GM18867 (cell line): ENCODE results near the gene NR2F6.
A peak's percentile ranks its signal among the peaks of the same experiment; 100 is the strongest.
"Not testable (repeated sequence)": the region's sequence is repeated elsewhere in the genome, so short reads cannot be mapped to it uniquely, and the experiment has no call there.

ENCODE experiments used
- ATAC-seq: cut with Tn5 transposase; IDR thresholded peaks from one replicate; pipeline ENCODE4 v1.9.1; 2021; ENCODE audit warnings: mild to moderate bottlenecking, moderate library complexity; ENCODE audit not compliant: unreplicated experiment

Gene NR2F6

DNA sequence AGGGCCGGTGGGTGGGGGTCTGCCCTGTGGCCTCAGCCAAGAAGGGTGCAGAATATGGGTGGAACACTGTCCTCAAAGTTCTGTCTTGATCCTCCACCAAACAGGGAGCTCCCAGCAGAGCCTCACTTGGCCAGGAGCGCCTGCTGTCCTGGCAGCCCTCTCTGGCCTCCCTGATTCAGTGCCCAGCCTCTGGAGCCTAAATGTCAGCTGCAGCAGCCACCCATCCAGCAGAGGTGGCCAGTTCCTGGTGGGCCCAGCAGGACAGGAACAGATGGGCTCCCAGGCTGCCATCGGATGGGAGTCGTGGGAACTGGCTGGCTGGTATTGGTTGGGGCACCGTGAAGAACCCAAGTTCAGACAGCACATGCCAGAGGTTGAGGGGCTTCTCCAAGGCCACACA is 32.4 kb downstream of the NR2F6 start:
- no peak for ATAC-seq

- ATAC-seq, result no peak
These were observed 33.9 kb downstream of the NR2F6 start for GRCh38 chr19:17211547-17212446.

- no peak for ATAC-seq
These were observed 35.4 kb downstream of the NR2F6 start for GRCh38 chr19:17210296-17210695.

DNA sequence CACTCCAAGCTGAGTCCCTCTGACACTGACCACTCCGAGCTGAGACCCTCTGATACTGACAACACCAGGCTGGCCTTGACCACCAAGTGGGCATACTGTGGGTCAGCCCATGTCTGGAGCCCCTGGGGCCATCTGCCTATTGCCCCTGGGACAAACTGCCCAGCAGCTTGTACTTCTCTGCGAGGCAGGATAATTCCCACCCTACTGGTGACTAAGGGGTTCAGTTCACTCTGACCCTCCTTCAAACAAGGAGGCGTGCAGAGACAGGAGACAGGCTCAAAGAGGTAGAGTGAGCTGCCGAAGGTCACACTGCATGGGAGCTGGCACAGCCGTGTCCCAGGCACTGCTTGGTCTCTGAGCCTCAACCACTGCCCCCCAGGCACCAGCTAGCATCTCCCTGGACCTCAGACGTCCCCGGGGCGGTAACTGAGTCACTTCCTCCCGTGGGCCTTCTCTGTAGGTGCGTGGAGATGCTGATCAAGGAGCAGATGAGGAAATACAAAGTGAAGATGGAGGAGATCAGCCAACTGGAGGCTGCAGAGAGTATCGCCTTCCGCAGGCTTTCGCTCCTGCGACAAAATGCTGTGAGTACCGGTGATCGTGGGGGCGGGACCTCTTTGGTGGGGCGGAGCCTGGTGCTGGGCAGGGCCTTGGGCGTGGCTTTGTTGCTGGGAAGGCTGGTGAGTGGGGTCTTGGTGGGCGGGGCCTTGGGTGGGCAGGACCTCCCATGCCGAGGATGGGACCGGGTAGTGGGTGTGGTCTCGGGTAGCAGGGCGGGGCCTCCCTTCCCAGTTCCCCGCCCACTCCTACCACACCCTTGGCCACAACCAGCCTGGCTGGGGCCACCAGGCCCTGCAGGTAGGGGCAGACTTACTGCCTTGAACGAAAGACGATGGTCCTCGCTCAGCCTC is 36.3 kb downstream of the NR2F6 start:
- peak; percentile 56 for ATAC-seq

- no peak for ATAC-seq
These were observed 38.8 kb downstream of the NR2F6 start for GRCh38 chr19:17206736-17207581.

- no peak for ATAC-seq
These were observed 40.2 kb downstream of the NR2F6 start for GRCh38 chr19:17205237-17206140.

GRCh38 chr19:17202713-17203112 is 43.0 kb downstream of the NR2F6 start:
- ATAC-seq, result no peak

- no peak for ATAC-seq
These were observed 43.5 kb downstream of the NR2F6 start for GRCh38 chr19:17202249-17202648.

DNA sequence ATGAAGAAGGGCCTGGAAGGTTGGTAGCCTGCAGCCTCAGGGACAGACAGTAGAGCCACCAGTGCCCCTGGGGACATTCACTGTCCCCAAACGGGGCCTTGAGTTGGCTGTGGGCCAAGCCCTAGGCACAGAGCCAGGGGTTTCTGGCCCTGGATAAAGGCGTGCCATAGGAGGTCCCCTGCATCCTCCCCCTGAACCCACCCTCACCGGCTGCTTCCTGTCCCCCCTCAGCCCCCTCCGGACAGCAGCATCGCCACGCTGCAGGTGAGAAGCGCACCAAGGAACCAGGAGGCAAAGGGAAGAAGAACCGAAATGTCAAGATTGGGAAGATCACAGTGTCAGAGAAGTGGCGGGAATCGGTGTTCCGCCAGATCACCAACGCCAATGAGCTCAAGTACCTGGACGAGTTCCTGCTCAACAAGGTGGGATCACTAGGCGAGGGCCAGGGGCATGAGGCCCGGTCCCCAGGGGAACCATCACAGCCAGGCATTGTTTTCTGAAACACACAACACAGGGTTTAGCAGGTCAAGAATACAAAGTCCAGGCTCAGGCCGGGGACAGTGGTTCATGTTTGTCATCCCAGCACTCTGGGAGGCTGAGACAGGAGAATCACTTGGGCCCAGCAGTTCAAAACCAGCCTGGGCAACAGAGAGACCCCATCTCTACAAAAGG is 45.2 kb downstream of the NR2F6 start:
- ATAC-seq, result no peak

- no peak for ATAC-seq
These were observed 48.1 kb downstream of the NR2F6 start for GRCh38 chr19:17197666-17198065.

DNA sequence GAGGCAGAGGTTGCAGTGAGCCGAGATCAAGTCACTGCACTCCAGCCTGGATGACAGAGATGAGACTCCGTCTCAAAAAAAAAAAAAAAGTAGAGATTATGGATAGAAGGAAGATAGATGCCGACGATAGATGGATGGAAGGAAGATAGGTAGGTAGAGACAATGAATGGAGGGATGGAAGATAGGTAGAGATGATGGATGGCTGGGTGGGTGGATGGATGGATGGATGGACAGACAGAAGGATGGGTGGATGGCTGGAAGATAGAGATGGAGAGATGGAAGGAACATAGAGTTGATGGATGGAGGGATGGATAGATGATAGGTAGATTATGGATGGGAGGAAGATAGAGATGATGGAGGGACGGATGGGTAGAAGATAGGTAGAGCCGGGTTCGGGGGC is 49.1 kb downstream of the NR2F6 start:
- ATAC-seq, result no peak

DNA sequence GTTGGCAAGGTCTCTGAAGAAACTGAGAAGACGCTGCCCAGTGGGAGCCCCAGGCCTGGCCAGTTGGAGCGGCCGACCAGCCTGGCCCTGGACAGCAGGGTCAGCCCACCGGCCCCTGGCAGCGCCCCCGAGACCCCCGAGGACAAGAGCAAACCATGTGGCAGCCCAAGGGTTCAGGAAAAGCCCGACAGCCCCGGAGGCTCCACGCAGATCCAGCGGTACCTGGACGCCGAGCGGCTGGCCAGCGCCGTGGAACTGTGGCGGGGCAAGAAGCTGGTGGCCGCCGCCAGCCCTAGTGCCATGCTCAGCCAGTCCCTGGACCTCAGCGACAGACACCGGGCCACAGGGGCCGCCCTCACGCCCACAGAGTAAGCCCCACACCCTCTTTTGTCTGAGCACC is 50.6 kb downstream of the NR2F6 start:
- ATAC-seq, result no peak

GRCh38 chr19:17194608-17195007 is 51.1 kb downstream of the NR2F6 start:
- no peak for ATAC-seq

GRCh38 chr19:17192751-17193150 is 53.0 kb downstream of the NR2F6 start:
- no peak for ATAC-seq

DNA sequence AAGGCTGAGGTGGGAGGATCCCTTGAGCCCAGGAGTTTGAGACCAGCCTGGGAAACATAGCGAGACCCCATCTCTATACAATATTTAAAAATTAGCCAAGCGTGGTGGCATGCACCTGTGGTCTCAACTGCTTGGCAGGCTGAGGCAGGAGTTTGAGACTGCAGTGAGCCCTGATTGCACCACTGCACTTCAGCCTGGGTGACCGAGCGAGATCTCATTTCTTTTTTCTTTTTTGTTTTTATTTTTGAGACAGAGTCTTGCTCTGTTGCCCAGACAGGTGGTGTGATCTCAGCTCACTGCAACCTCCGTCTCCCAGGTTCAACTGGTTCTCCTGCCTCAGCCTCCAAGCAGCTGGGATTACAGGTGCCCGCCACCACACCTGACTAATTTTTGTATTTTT is 54.0 kb downstream of the NR2F6 start:
- not testable (repeated sequence) for ATAC-seq

DNA sequence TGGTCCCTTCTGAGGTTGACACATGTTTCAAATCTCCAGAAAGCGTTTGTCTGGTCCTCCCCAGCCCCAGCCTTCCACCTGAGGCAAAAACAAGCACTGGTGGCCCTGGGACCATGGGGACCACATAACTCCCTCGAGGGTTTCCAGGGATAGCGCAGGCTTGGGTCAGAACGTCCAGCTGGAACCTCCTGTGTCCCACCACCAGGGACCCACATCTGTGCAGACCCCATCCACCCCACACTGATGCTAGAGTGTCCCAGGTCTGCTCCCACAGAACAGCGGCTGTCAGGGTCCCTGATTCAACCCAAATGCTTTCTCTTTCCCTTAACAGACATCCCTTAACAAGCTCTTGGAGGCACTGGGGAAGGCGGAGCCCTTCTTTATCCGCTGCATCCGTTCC is 60.1 kb downstream of the NR2F6 start:
- ATAC-seq, result no peak

- no peak for ATAC-seq
These were observed 61.3 kb downstream of the NR2F6 start for GRCh38 chr19:17184371-17184841.

GRCh38 chr19:17183858-17184321 is 61.8 kb downstream of the NR2F6 start:
- no peak for ATAC-seq

- no peak for ATAC-seq
These were observed 62.4 kb downstream of the NR2F6 start for GRCh38 chr19:17183271-17183761.
